ENCODE data around the gene PLEK2. TPM values are rescaled to one million over a fixed set of nuclear protein-coding genes. Genes with fewer than 3 reads are reported as not detected.

The PLEK2 gene
- total RNA-seq, 1 experiment from 2014 or later, result 46.0 TPM

DNA sequence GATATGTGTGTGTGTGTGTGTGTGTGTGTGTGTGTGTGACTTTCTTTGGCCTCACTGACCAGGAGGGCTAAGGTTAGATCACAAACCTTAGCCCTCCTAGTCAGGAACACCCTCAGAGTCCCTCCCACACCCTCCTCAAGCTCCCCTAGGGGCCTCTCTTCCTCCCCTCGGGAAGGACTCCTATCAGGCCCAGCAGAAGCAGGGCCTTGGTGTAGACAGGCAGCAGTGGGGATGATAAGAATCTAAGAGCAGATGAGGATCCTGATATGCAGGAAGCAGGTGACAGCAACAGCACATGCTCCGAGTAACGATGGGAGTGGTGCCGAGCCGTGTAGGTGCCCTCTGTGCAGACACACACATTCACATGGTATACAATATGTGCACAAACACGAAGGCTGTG, 20.7 kb downstream of the PLEK2 start:
- POLR2A ChIA-PET (ENCODE audit: unreplicated experiment), result no interaction called here
- intact Hi-C loops (cut with micrococcal nuclease; ENCODE audit: unreplicated experiment), result no loop called here
- BruUV-seq (replicated peaks), result no TSS peak
- Histone ChIP-seq H3K4me1 (replicated peaks; ENCODE audit: insufficient read depth) (no peaks in the 10 kb centered on the region), H4K20me1 (ENCODE audit: insufficient read depth) (no peaks in the 10 kb centered on the region), H3K4me3 (no peak overlapping the region), H3K9me3 (ENCODE audit: insufficient read depth, low read depth) (no peaks in the 10 kb centered on the region), H3K36me3 (ENCODE audit: low read depth) (peaks cover 12% of the 10 kb centered on the region; the same call in 1 of the 2 replicates), H3F3A (ENCODE audit: insufficient read depth, low read depth) (peaks cover 22% of the 10 kb centered on the region), H3K27ac (no peak overlapping the region), H3K4me2 (no peak overlapping the region), H3K79me2 (ENCODE audit: low read depth) (no peaks in the 10 kb centered on the region), H3K9me2 (ENCODE audit: insufficient read depth) (no peaks in the 10 kb centered on the region), H3K27me3 (ENCODE audit: insufficient read depth, low read depth) (no peaks in the 10 kb centered on the region), H2AFZ (no peak overlapping the region)
- no peak for TF ChIP-seq EZH2 (IDR thresholded peaks at IDR 0.05; ENCODE audit: low read depth)
- TF ChIP-seq, protein P1, sequence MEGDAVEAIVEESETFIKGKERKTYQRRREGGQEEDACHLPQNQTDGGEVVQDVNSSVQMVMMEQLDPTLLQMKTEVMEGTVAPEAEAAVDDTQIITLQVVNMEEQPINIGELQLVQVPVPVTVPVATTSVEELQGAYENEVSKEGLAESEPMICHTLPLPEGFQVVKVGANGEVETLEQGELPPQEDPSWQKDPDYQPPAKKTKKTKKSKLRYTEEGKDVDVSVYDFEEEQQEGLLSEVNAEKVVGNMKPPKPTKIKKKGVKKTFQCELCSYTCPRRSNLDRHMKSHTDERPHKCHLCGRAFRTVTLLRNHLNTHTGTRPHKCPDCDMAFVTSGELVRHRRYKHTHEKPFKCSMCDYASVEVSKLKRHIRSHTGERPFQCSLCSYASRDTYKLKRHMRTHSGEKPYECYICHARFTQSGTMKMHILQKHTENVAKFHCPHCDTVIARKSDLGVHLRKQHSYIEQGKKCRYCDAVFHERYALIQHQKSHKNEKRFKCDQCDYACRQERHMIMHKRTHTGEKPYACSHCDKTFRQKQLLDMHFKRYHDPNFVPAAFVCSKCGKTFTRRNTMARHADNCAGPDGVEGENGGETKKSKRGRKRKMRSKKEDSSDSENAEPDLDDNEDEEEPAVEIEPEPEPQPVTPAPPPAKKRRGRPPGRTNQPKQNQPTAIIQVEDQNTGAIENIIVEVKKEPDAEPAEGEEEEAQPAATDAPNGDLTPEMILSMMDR (conservative IDR thresholded peaks at IDR 0.05), result no peak
- DNase-seq, result no peak
- CTCF ChIA-PET, result no interaction called here

- no TSS peak for BruUV-seq (replicated peaks)
- Histone ChIP-seq H3K4me2 (no peak overlapping the region), H4K20me1 (ENCODE audit: insufficient read depth) (no peaks in the 10 kb centered on the region), H3K9me2 (ENCODE audit: insufficient read depth) (no peaks in the 10 kb centered on the region), H3F3A (ENCODE audit: insufficient read depth, low read depth) (peaks cover 34% of the 10 kb centered on the region), H2AFZ (no peak overlapping the region), H3K4me3 (no peak overlapping the region), H3K27me3 (ENCODE audit: insufficient read depth, low read depth) (no peaks in the 10 kb centered on the region), H3K4me1 (replicated peaks; ENCODE audit: insufficient read depth) (peaks cover 6% of the 10 kb centered on the region), H3K36me3 (ENCODE audit: low read depth) (peaks cover 23% of the 10 kb centered on the region; the same call in 1 of the 2 replicates), H3K79me2 (ENCODE audit: low read depth) (no peaks in the 10 kb centered on the region), H3K27ac (no peak overlapping the region), H3K9me3 (ENCODE audit: insufficient read depth, low read depth) (no peaks in the 10 kb centered on the region)
- ChIA-PET CTCF (no interaction called here), POLR2A (ENCODE audit: unreplicated experiment) (interaction anchor here (0.5 kb wide), 1 partner anchor 432 kb away, joined by 9 read pairs; no protein-coding TSS in a partner anchor)
- intact Hi-C loops (cut with micrococcal nuclease; ENCODE audit: unreplicated experiment), result no loop called here
- no peak for DNase-seq
- TF ChIP-seq, protein P1 (conservative IDR thresholded peaks at IDR 0.05), result no peak
- TF ChIP-seq EZH2 (IDR thresholded peaks at IDR 0.05; ENCODE audit: low read depth), result no peak
Measured at GRCh38 chr14:67389811-67390534, 22.0 kb downstream of the PLEK2 start.

DNA sequence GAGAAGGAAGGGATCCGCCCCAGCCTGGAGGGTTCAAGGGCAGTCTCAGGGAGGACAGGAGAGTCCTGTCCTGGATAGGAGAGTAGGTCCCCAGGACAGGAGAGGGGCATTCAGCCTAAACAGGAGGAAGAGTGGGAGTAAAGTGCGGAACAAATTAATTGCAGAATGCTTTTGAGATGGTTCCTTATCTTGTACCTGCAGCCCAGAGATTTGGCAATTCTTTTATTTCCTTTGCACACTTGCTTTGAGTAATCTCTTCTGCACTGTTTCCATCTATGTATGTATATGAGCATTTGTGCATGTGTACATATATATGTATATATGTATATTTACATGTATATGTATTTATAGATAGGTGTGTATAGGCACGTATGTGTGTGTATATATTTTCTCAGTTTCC, 22.7 kb downstream of the PLEK2 start:
- H3K4me3 ChIP-seq, result no peak overlapping the region
- no peak overlapping the region for H2AFZ ChIP-seq
- BruUV-seq (replicated peaks), result no TSS peak
- peaks cover 21% of the 10 kb centered on the region; the same call in 1 of the 2 replicates for H3K36me3 ChIP-seq (ENCODE audit: low read depth)
- no peak overlapping the region for H3K27ac ChIP-seq
- H4K20me1 ChIP-seq (ENCODE audit: insufficient read depth), result no peaks in the 10 kb centered on the region
- no peaks in the 10 kb centered on the region for H3K79me2 ChIP-seq (ENCODE audit: low read depth)
- DNase-seq, result no peak
- peaks cover 40% of the 10 kb centered on the region for H3F3A ChIP-seq (ENCODE audit: insufficient read depth, low read depth)
- ChIA-PET CTCF (no interaction called here), POLR2A (ENCODE audit: unreplicated experiment) (no interaction called here)
- no peaks in the 10 kb centered on the region for H3K27me3 ChIP-seq (ENCODE audit: insufficient read depth, low read depth)
- no peak overlapping the region for H3K4me2 ChIP-seq
- intact Hi-C loops (cut with micrococcal nuclease; ENCODE audit: unreplicated experiment), result no loop called here
- H3K9me2 ChIP-seq (ENCODE audit: insufficient read depth), result no peaks in the 10 kb centered on the region
- H3K4me1 ChIP-seq (replicated peaks; ENCODE audit: insufficient read depth), result peaks cover 11% of the 10 kb centered on the region
- H3K9me3 ChIP-seq (ENCODE audit: insufficient read depth, low read depth), result no peaks in the 10 kb centered on the region
- TF ChIP-seq, protein P1 (conservative IDR thresholded peaks at IDR 0.05), result no peak
- no peak for TF ChIP-seq EZH2 (IDR thresholded peaks at IDR 0.05; ENCODE audit: low read depth)
